Tongue (tissue), 2 donors: ENCODE measurements around the gene SLC9A1. TPM values are rescaled to one million over a fixed set of nuclear protein-coding genes. Genes with fewer than 3 reads are reported as not detected.
"Not testable (repeated sequence)": the region's sequence is repeated elsewhere in the genome, so short reads cannot be mapped to it uniquely, and the experiment has no call there.

Source experiments
- DNase-seq: peaks from one replicate; pipeline ENCODE4 v3.0.0-alpha.2; 2015
- total RNA-seq: library from RNA; depleted of rRNA; stranded (reverse); fragments of >200 nt; gene quantifications from one replicate; pipeline ENCODE4 v1.2.3, GENCODE V29; 2014

Gene SLC9A1
- 6.4 TPM for total RNA-seq

GRCh38 chr1:27154991-27155781 lies at the start of gene SLC9A1:
Gene SLC9A1, minus strand, starts transcription at chr1:27155125. Its CDS starts 791 bp downstream, at chr1:27154334.
- DNase-seq, result peak; percentile 98

GRCh38 chr1:27203946-27204345 lies 49.0 kb upstream of the SLC9A1 start:
- no peak for DNase-seq

- no peak for DNase-seq
Observed at GRCh38 chr1:27201295-27201694, 46.4 kb upstream of the SLC9A1 start.

GRCh38 chr1:27193194-27193593 lies 38.3 kb upstream of the SLC9A1 start:
- no peak for DNase-seq

GRCh38 chr1:27192039-27192529 lies 37.2 kb upstream of the SLC9A1 start:
- DNase-seq, result no peak

- DNase-seq, result not testable (repeated sequence)
Observed at GRCh38 chr1:27184665-27185064, 29.7 kb upstream of the SLC9A1 start.

- no peak for DNase-seq
Observed at GRCh38 chr1:27179979-27180378, 25.1 kb upstream of the SLC9A1 start.

- DNase-seq, result no peak
Observed at GRCh38 chr1:27179379-27179778, 24.5 kb upstream of the SLC9A1 start.

GRCh38 chr1:27176954-27177353 lies 22.0 kb upstream of the SLC9A1 start:
- no peak for DNase-seq

- no peak for DNase-seq
Observed at GRCh38 chr1:27176323-27176722, 21.4 kb upstream of the SLC9A1 start.

- not testable (repeated sequence) for DNase-seq
Observed at GRCh38 chr1:27172992-27173391, 18.1 kb upstream of the SLC9A1 start.

GRCh38 chr1:27166929-27167328 lies 12.0 kb upstream of the SLC9A1 start:
- no peak for DNase-seq

- no peak for DNase-seq
Observed at GRCh38 chr1:27166351-27166802, 11.5 kb upstream of the SLC9A1 start.

GRCh38 chr1:27163093-27163492 lies 8.2 kb upstream of the SLC9A1 start:
- DNase-seq, result no peak

GRCh38 chr1:27162090-27162489 lies 7.2 kb upstream of the SLC9A1 start:
- DNase-seq, result no peak

- DNase-seq, result no peak
Observed at GRCh38 chr1:27161594-27161993, 6.7 kb upstream of the SLC9A1 start.

- no peak for DNase-seq
Observed at GRCh38 chr1:27157194-27157593, 2.3 kb upstream of the SLC9A1 start.

- DNase-seq, result no peak
Observed at GRCh38 chr1:27154469-27154990, 395 bp downstream of the SLC9A1 start.

- DNase-seq, result no peak
Observed at GRCh38 chr1:27153927-27154358, 982 bp downstream of the SLC9A1 start.

- DNase-seq, result no peak
Observed at GRCh38 chr1:27153549-27153886, 1.4 kb downstream of the SLC9A1 start.

- DNase-seq, result no peak
Observed at GRCh38 chr1:27152829-27153548, 1.9 kb downstream of the SLC9A1 start.

GRCh38 chr1:27152004-27152828 lies 2.7 kb downstream of the SLC9A1 start:
- no peak for DNase-seq
